ENCODE data around the gene PPT2. TPM values are rescaled to one million over a fixed set of nuclear protein-coding genes. Genes with fewer than 3 reads are reported as not detected.

Gene PPT2
- total and polyA plus RNA-seq, 2 donors: 20.0 to 29.6 TPM

GRCh38 chr6:32170294-32170693 is 16.4 kb downstream of the PPT2 start:
- WGBS: 92% methylated on average over 11 of the region's 11 CpGs
- Histone ChIP-seq H3K27ac (ENCODE audit: low read depth) (no peak overlapping the region), H3K4me3 (ENCODE audit: low read depth, low read length) (no peak overlapping the region), H3K4me1 (ENCODE audit: insufficient read depth) (peaks cover 2% of the 10 kb centered on the region), H3K36me3 (ENCODE audit: insufficient read depth) (peaks cover 1% of the 10 kb centered on the region)
- no peak for DNase-seq (ENCODE audit: extremely low spot score)

- no peak for DNase-seq (ENCODE audit: extremely low spot score)
- 97% methylated on average over 6 of the region's 6 CpGs for WGBS
- H3K4me1 ChIP-seq (ENCODE audit: insufficient read depth): peaks cover 3% of the 10 kb centered on the region
- peaks cover 1% of the 10 kb centered on the region for H3K36me3 ChIP-seq (ENCODE audit: insufficient read depth)
- no peak overlapping the region for H3K27ac ChIP-seq (ENCODE audit: low read depth)
- H3K4me3 ChIP-seq (ENCODE audit: low read depth, low read length): no peak overlapping the region
Measured at GRCh38 chr6:32171234-32171633, 17.3 kb downstream of the PPT2 start.

GRCh38 chr6:32173051-32173727 is 19.2 kb downstream of the PPT2 start:
- peaks cover 3% of the 10 kb centered on the region for H3K4me1 ChIP-seq (ENCODE audit: insufficient read depth)
- no peak overlapping the region for H3K27ac ChIP-seq (ENCODE audit: low read depth)
- 73% methylated on average over 4 of the region's 4 CpGs for whole genome bisulfite sequencing

GRCh38 chr6:32174416-32174815 is 20.5 kb downstream of the PPT2 start:
- DNase-seq (ENCODE audit: extremely low spot score): no peak
- H3K4me3 ChIP-seq (ENCODE audit: low read depth, low read length): no peak overlapping the region
- H3K27ac ChIP-seq (ENCODE audit: low read depth): no peak overlapping the region
- H3K4me1 ChIP-seq (ENCODE audit: insufficient read depth): peaks cover 3% of the 10 kb centered on the region
- WGBS: 92% methylated on average over 1 of the region's 1 CpG
- no peaks in the 10 kb centered on the region for H3K36me3 ChIP-seq (ENCODE audit: insufficient read depth)

More at GRCh38 chr6:32173051-32173727, 19.2 kb downstream of the PPT2 start:
- H3K36me3 ChIP-seq (ENCODE audit: insufficient read depth): peaks cover 1% of the 10 kb centered on the region
- no peak overlapping the region for H3K4me3 ChIP-seq (ENCODE audit: low read depth, low read length)
- DNase-seq (ENCODE audit: extremely low spot score): no peak

- peaks cover 3% of the 10 kb centered on the region for H3K4me1 ChIP-seq (ENCODE audit: insufficient read depth)
- WGBS: 5% methylated on average over 2 of the region's 2 CpGs
- peak overlapping the region; percentile 85 for H3K4me3 ChIP-seq (ENCODE audit: low read depth, low read length)
- no peaks in the 10 kb centered on the region for H3K36me3 ChIP-seq (ENCODE audit: insufficient read depth)
- H3K27ac ChIP-seq (ENCODE audit: low read depth): no peak overlapping the region
- DNase-seq (ENCODE audit: extremely low spot score): no peak
Measured at GRCh38 chr6:32175322-32175710, 21.4 kb downstream of the PPT2 start.

GRCh38 chr6:32175711-32176475 is 22.0 kb downstream of the PPT2 start, which contains the start of gene AGPAT1:
AGPAT1 (minus strand) TSS chr6:32176084; CDS start chr6:32171496, 4,588 bp downstream.
- peaks cover 3% of the 10 kb centered on the region for H3K4me1 ChIP-seq (ENCODE audit: insufficient read depth)
- WGBS: under 1% methylated on average over 27 of the region's 27 CpGs

GRCh38 chr6:32176476-32177182 is 22.7 kb downstream of the PPT2 start:
- Histone ChIP-seq H3K4me1 (ENCODE audit: insufficient read depth) (peaks cover 3% of the 10 kb centered on the region), H3K27ac (ENCODE audit: low read depth) (peak overlapping the region; percentile 95), H3K4me3 (ENCODE audit: low read depth, low read length) (peak overlapping the region; percentile 27), H3K36me3 (ENCODE audit: insufficient read depth) (no peaks in the 10 kb centered on the region)
- WGBS: 7% methylated on average over 5 of the region's 5 CpGs
- DNase-seq (ENCODE audit: extremely low spot score): no peak

More at GRCh38 chr6:32175711-32176475, 22.0 kb downstream of the PPT2 start, which contains the start of gene AGPAT1:
- peak; percentile 93 for DNase-seq (ENCODE audit: extremely low spot score)
- Histone ChIP-seq H3K27ac (ENCODE audit: low read depth) (peak within 1 kb of the TSS; percentile 95), H3K36me3 (ENCODE audit: insufficient read depth) (no peaks in the 10 kb centered on the region), H3K4me3 (ENCODE audit: low read depth, low read length) (peak within 1 kb of the TSS; percentile 85)

- Histone ChIP-seq H3K36me3 (ENCODE audit: insufficient read depth) (no peaks in the 10 kb centered on the region), H3K27ac (ENCODE audit: low read depth) (peak overlapping the region; percentile 95), H3K4me3 (ENCODE audit: low read depth, low read length) (peak overlapping the region; percentile 27), H3K4me1 (ENCODE audit: insufficient read depth) (peaks cover 3% of the 10 kb centered on the region)
- no peak for DNase-seq (ENCODE audit: extremely low spot score)
- WGBS: 0% methylated on average over 20 of the region's 20 CpGs
Measured at GRCh38 chr6:32177183-32177787, 23.3 kb downstream of the PPT2 start.

- WGBS: under 1% methylated on average over 33 of the region's 33 CpGs
- H3K36me3 ChIP-seq (ENCODE audit: insufficient read depth): no peaks in the 10 kb centered on the region
- peaks cover 3% of the 10 kb centered on the region for H3K4me1 ChIP-seq (ENCODE audit: insufficient read depth)
- peak within 1 kb of the TSS; percentile 59 for H3K4me3 ChIP-seq (ENCODE audit: low read depth, low read length)
- peak within 1 kb of the TSS; percentile 95 for H3K27ac ChIP-seq (ENCODE audit: low read depth)
- DNase-seq (ENCODE audit: extremely low spot score): peak; percentile 100
Measured at GRCh38 chr6:32177788-32178546, 24.0 kb downstream of the PPT2 start, which contains the start of gene RNF5. RNF5 (plus strand) TSS chr6:32178405; CDS start chr6:32178512, 107 bp downstream.

- DNase-seq (ENCODE audit: extremely low spot score): no peak
- Histone ChIP-seq H3K4me1 (ENCODE audit: insufficient read depth) (peaks cover 3% of the 10 kb centered on the region), H3K4me3 (ENCODE audit: low read depth, low read length) (peak overlapping the region; percentile 59), H3K27ac (ENCODE audit: low read depth) (peak overlapping the region; percentile 76), H3K36me3 (ENCODE audit: insufficient read depth) (no peaks in the 10 kb centered on the region)
- WGBS: 3% methylated on average over 24 of the region's 24 CpGs
Measured at GRCh38 chr6:32178547-32179440, 24.9 kb downstream of the PPT2 start.

GRCh38 chr6:32179766-32180405 is 25.9 kb downstream of the PPT2 start:
- Histone ChIP-seq H3K4me3 (ENCODE audit: low read depth, low read length) (no peak overlapping the region), H3K4me1 (ENCODE audit: insufficient read depth) (peaks cover 3% of the 10 kb centered on the region), H3K36me3 (ENCODE audit: insufficient read depth) (no peaks in the 10 kb centered on the region), H3K27ac (ENCODE audit: low read depth) (no peak overlapping the region)
- no peak for DNase-seq (ENCODE audit: extremely low spot score)
- 80% methylated on average over 10 of the region's 10 CpGs for WGBS
